GM21423 (cell line): Measurements from ENCODE around the gene CLDN24.
"Not testable (repeated sequence)": the region's sequence is repeated elsewhere in the genome, so short reads cannot be mapped to it uniquely, and the experiment has no call there.

Experiments
- ATAC-seq: cut with Tn5 transposase; IDR thresholded peaks from one replicate; pipeline ENCODE4 v1.9.1; 2021; ENCODE audit warnings: mild to moderate bottlenecking, moderate library complexity; ENCODE audit not compliant: unreplicated experiment

Gene CLDN24

GRCh38 chr4:183347566-183347965 is 25.3 kb upstream of the CLDN24 start:
- no peak for ATAC-seq

GRCh38 chr4:183347146-183347545 is 24.9 kb upstream of the CLDN24 start:
- ATAC-seq: no peak

GRCh38 chr4:183345261-183345660 is 23.0 kb upstream of the CLDN24 start:
- ATAC-seq: no peak

- ATAC-seq: no peak
These were observed 22.5 kb upstream of the CLDN24 start for GRCh38 chr4:183344523-183345255.

- ATAC-seq: no peak
These were observed 21.5 kb upstream of the CLDN24 start for GRCh38 chr4:183343730-183344129.

GRCh38 chr4:183342541-183343533 is 20.6 kb upstream of the CLDN24 start:
- ATAC-seq: no peak

- ATAC-seq: no peak
These were observed 15.6 kb upstream of the CLDN24 start for GRCh38 chr4:183337833-183338232.

- ATAC-seq: no peak
These were observed 15.1 kb upstream of the CLDN24 start for GRCh38 chr4:183337349-183337748.

GRCh38 chr4:183335369-183335940 is 13.2 kb upstream of the CLDN24 start:
- no peak for ATAC-seq

- no peak for ATAC-seq
These were observed 11.8 kb upstream of the CLDN24 start for GRCh38 chr4:183333983-183334382.

GRCh38 chr4:183333202-183333601 is 11.0 kb upstream of the CLDN24 start:
- ATAC-seq: no peak

- no peak for ATAC-seq
These were observed 10.2 kb upstream of the CLDN24 start for GRCh38 chr4:183332447-183332846.

- no peak for ATAC-seq
These were observed 8.6 kb upstream of the CLDN24 start for GRCh38 chr4:183330841-183331240.

- ATAC-seq: no peak
These were observed 7.9 kb upstream of the CLDN24 start for GRCh38 chr4:183329954-183330742.

- ATAC-seq: no peak
These were observed 7.0 kb upstream of the CLDN24 start for GRCh38 chr4:183329244-183329643.

GRCh38 chr4:183328832-183329231 is 6.6 kb upstream of the CLDN24 start:
- ATAC-seq: no peak

- no peak for ATAC-seq
These were observed 5.6 kb upstream of the CLDN24 start for GRCh38 chr4:183327827-183328226.

GRCh38 chr4:183326853-183327252 is 4.6 kb upstream of the CLDN24 start:
- ATAC-seq: no peak

- ATAC-seq: not testable (repeated sequence)
These were observed 4.2 kb upstream of the CLDN24 start for GRCh38 chr4:183326387-183326786.

GRCh38 chr4:183324619-183325018 is 2.4 kb upstream of the CLDN24 start:
- ATAC-seq: no peak

GRCh38 chr4:183324056-183324455 is 1.8 kb upstream of the CLDN24 start:
- not testable (repeated sequence) for ATAC-seq
